Right lobe of liver (tissue), 6 donors: ENCODE data around the gene FAM151A. TPM values are rescaled to one million over a fixed set of nuclear protein-coding genes. Genes with fewer than 3 reads are reported as not detected.
A peak's percentile ranks its signal among the peaks of the same experiment; 100 is the strongest.

Experiments
- ATAC-seq, 4 donors: fragments of 200-7000 bp; cut with Tn5 transposase; one replicate each; pipeline ENCODE4 v1.9.1; 2020; ENCODE audit warnings: mild to moderate bottlenecking in 4 of 4, moderate library complexity in 4 of 4
- DNase-seq, 3 donors: peaks; one replicate each; pipeline ENCODE4 v3.0.0-alpha.2; 2020
- H3K27ac ChIP-seq, 3 donors: fragments of 200-600 bp; one replicate each; pipeline ENCODE4 v1.8.0; 2022
- H3K27me3 ChIP-seq, 2 donors: fragments of 200-600 bp; one replicate each; pipeline ENCODE4 v1.8.0; 2022
- H3K36me3 ChIP-seq, 4 donors: fragments of 200-600 bp; sonication (generic) in 1 of 4; one replicate each; pipeline versions ENCODE4 v1.5.1 to v1.8.0; 2017 to 2022; ENCODE audit warnings: control low read depth in 1 of 4
- H3K4me1 ChIP-seq, 4 donors: fragments of 200-600 bp; sonication (generic) in 1 of 4; one replicate each; pipeline versions ENCODE4 v1.5.1 to v1.8.0; 2017 to 2022; ENCODE audit warnings: control low read depth in 1 of 4
- H3K4me3 ChIP-seq, 3 donors: fragments of 200-600 bp; one replicate each; pipeline ENCODE4 v1.8.0; 2022
- H3K9me3 ChIP-seq, 4 donors: fragments of 200-600 bp; sonication (generic) in 1 of 4; one replicate each; pipeline versions ENCODE4 v1.5.1 to v1.8.0; 2017 to 2022; ENCODE audit warnings: control low read depth in 1 of 4
- POLR2A ChIP-seq: fragments of 450-650 bp; IDR thresholded peaks from one replicate; pipeline ENCODE4 v1.6.1; 2017; ENCODE audit warnings: antibody characterized with exemption, mild to moderate bottlenecking
- WGBS: methylation state at CpG from one replicate; pipeline ENCODE4 v1.1.6; 2018; ENCODE audit warnings: low coverage, low lambda C conversion rate; ENCODE audit not compliant: insufficient coverage; ENCODE audit errors: missing lambda C conversion rate; 5-methylcytosine and 5-hydroxymethylcytosine counted together
- intact Hi-C, 2 donors: fragments of 100-400 bp; cut with DNase I; formaldehyde crosslinking; loops; one replicate each; pipeline versions ENCODE4 v1.11.2 to v1.14.1; 2022
- total RNA-seq, 6 experiments: library from RNA; depleted of rRNA in 2 of 6; stranded (reverse); fragments of >200 nt in 2 of 6; fragmentation: NEBNext Ultra II Directional in 3 of 6; extraction: Animal tissue kit (Norgen Biotek cat#: 25700) in 3 of 6; gene quantifications; one replicate each; pipeline versions ENCODE4 v1.1.0 to v1.2.4, GENCODE V29; 2016 to 2023
- TF ChIP-seq, protein P1 (sequence below), 4 donors: fragments of 200-600 bp in 3 of 4; fragments of 450-650 bp in 1 of 4; IDR thresholded peaks; one replicate each; pipeline versions ENCODE4 v1.5.1 to v1.8.0; 2016 to 2022; ENCODE audit warnings: antibody characterized with exemption in 4 of 4, mild to moderate bottlenecking in 2 of 4
- donor health status: DM: no; HTN: yes; CAD: no.
- donor health status: DM: no; HTN: no; CAD: no.
- donor health status: DM: no; HTN: no; CAD: no.
- donor health status: DM: no; HTN: yes; CAD: no.
- donor health status: DM: no; HTN: yes; CAD: no.

Gene FAM151A
- total RNA-seq, 6 experiments from 2014 or later: 0.12 to 72.9 (median 5.2) TPM

- Histone ChIP-seq H3K4me3 (no peak overlapping the region), H3K9me3 (no peaks in the 10 kb centered on the region), H3K36me3 (no peaks in the 10 kb centered on the region), H3K27me3 (no peaks in the 10 kb centered on the region), H3K27ac (no peak overlapping the region), H3K4me1 (peaks cover 0 to 17% (median 3%) of the 10 kb centered on the region in 4 donors)
- TF ChIP-seq, protein P1, sequence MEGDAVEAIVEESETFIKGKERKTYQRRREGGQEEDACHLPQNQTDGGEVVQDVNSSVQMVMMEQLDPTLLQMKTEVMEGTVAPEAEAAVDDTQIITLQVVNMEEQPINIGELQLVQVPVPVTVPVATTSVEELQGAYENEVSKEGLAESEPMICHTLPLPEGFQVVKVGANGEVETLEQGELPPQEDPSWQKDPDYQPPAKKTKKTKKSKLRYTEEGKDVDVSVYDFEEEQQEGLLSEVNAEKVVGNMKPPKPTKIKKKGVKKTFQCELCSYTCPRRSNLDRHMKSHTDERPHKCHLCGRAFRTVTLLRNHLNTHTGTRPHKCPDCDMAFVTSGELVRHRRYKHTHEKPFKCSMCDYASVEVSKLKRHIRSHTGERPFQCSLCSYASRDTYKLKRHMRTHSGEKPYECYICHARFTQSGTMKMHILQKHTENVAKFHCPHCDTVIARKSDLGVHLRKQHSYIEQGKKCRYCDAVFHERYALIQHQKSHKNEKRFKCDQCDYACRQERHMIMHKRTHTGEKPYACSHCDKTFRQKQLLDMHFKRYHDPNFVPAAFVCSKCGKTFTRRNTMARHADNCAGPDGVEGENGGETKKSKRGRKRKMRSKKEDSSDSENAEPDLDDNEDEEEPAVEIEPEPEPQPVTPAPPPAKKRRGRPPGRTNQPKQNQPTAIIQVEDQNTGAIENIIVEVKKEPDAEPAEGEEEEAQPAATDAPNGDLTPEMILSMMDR (IDR thresholded peaks at IDR 0.05): no peak
- TF ChIP-seq POLR2A: no peak
- DNase-seq (no peak), ATAC-seq (no peak)
- 36% methylated on average over 1 of the region's 10 CpGs for WGBS
- intact Hi-C loops: no loop called here
Observed at GRCh38 chr1:54593571-54594160, 29.7 kb downstream of the FAM151A start.

DNA sequence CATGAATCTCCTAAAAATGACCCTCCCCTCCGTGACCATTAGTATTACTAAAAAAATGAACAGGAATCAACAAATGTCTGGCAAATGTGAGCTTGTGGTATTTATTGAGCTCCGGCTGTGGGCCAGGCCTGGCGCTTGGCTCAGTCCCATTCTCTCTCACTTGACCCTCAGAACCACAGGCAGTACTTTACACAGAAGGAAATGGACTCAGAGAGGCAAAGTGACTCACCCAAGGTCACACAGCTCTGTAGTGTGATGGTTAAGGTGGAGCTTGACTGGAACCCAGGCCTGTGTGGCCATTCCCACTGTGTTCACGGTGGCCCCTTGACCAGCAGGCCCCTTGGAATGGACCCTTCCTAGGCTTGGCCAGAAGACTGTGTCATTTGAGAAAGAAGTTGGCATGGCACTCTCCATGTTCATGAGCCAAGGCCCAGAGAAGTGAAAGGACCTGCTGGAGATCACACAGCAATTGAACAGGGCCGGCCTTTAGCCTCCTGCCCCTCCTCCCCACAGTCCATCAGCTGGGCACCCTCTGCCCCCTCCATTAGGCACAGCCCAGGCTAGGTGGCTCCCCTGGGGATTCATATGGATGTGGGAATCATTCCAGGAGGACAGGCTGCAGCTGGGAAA lies 32.1 kb downstream of the FAM151A start:
- ATAC-seq: peak in 3 of 4 donors; percentile 31 to 61 (median 43)
- intact Hi-C loops: no loop called here
- Histone ChIP-seq H3K27ac (peak overlapping the region in 1 of 3 donors; percentile 50), H3K27me3 (no peaks in the 10 kb centered on the region), H3K4me3 (no peak overlapping the region), H3K9me3 (no peaks in the 10 kb centered on the region), H3K36me3 (no peaks in the 10 kb centered on the region), H3K4me1 (peaks cover 0 to 17% (median 3%) of the 10 kb centered on the region in 4 donors)
- TF ChIP-seq, protein P1 (IDR thresholded peaks at IDR 0.05): no peak
- no peak for TF ChIP-seq POLR2A
- 41% methylated on average over 4 of the region's 5 CpGs for WGBS
- peak in 1 of 3 donors; percentile 61 for DNase-seq

DNA sequence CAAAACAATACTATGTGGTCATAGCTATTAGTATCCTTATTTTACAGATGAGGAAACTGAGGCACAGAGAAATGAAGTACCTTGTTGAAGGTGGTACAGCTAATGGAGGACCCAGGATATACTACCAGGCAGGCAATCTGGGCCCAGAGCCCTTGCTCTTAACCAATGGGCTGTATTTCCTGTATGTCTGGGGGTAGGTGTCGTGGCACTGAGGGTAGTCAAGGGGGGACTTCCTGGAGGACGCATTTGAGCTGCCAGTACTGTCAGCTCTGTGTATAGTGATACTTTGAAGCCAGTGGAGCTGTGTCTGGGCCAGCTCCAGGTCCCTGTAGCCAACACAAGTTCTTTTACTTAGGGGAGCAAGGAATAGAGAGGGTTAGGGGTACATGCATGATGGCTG lies 34.9 kb downstream of the FAM151A start:
- WGBS: 50% methylated on average over 1 of the region's 2 CpGs
- H3K27me3 ChIP-seq: no peaks in the 10 kb centered on the region
- no peak for DNase-seq
- H3K9me3 ChIP-seq: no peaks in the 10 kb centered on the region
- H3K36me3 ChIP-seq: no peaks in the 10 kb centered on the region
- TF ChIP-seq, protein P1 (IDR thresholded peaks at IDR 0.05): no peak
- no peak for TF ChIP-seq POLR2A
- H3K4me1 ChIP-seq: peaks cover 0 to 17% (median 3%) of the 10 kb centered on the region in 4 donors
- H3K27ac ChIP-seq: no peak overlapping the region
- no peak overlapping the region for H3K4me3 ChIP-seq
- intact Hi-C loops: no loop called here
- ATAC-seq: no peak

DNA sequence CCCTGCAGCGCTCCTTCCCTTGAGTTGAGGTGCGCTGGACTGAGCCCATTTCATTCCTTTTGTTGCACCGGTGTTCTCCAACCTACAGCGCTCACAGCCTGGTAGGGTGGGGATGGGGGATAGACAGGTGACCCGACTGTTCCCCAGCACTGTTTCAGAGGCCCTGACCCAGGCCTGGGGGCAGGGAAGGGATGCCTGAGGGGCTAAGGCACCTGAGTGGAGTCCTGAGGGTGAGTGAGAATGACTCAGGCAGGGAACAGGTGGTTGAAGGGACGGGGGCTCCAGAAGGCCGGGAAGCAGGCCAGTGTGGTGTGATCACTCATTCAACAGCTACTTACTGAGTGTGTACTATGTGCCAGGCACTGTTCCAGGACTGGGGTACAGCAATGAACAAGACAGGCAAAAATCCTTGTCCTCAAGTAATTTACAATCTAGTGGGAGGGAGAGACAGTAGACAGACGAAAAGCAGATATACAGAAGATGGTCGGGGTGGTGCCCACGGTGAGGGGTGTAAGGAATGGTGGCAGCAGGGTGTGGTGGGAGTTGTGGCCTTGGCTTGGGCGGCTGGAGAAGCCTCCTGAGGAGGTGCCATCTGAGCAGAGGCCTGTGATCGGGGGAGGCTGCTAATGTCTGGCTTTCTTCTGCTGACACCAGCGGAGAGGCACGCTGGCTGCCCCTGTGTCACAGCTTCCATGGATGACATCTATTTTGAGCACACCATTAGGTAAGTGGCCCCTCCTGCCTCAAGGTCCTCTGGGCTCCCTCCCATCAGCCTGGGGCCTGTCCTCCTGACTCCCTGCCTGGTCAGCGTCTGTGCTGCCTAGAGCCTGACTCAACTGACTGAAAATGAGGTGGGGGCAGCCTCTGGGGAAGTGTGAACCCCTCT lies 37.9 kb downstream of the FAM151A start:
- no peaks in the 10 kb centered on the region for H3K36me3 ChIP-seq

More for the DNA sequence above, 37.9 kb downstream of the FAM151A start:
- 84% methylated on average over 7 of the region's 15 CpGs for WGBS
- TF ChIP-seq POLR2A: no peak
- TF ChIP-seq, protein P1 (IDR thresholded peaks at IDR 0.05): no peak
- intact Hi-C loops: no loop called here
- Histone ChIP-seq H3K27ac (no peak overlapping the region), H3K27me3 (no peaks in the 10 kb centered on the region), H3K4me1 (peaks cover 1 to 29% (median 10%) of the 10 kb centered on the region in 4 donors), H3K9me3 (no peaks in the 10 kb centered on the region), H3K4me3 (no peak overlapping the region)
- peak in 1 of 3 donors; percentile 39 for DNase-seq
- no peak for ATAC-seq
